Lung (tissue), 12 donors: ENCODE data around the gene SMIM5. TPM values are rescaled to one million over a fixed set of nuclear protein-coding genes. Genes with fewer than 3 reads are reported as not detected.

ENCODE experiments used
- ATAC-seq: fragments of 200-7000 bp; cut with Tn5 transposase; one replicate; pipeline ENCODE4 v1.9.1; 2020; ENCODE audit warnings: moderate number of reproducible peaks; ENCODE audit not compliant: insufficient read depth, low FRiP score
- DNase-seq, 3 donors: peaks; one replicate each; pipeline ENCODE4 v3.0.0-alpha.2; 2013 to 2017
- H3K27ac ChIP-seq, 2 donors: one replicate each; pipeline ENCODE4 v1.5.1; 2013; ENCODE audit warnings: mild to moderate bottlenecking in 2 of 2, moderate library complexity in 2 of 2, control low read depth in 1 of 2, inconsistent platforms in 1 of 2, low read depth in 1 of 2, low read length in 1 of 2
- H3K27me3 ChIP-seq, 3 donors: one replicate each; pipeline ENCODE4 v1.5.1; 2013; ENCODE audit warnings: low read length in 2 of 3; ENCODE audit not compliant: control insufficient read depth in 3 of 3, insufficient read depth in 3 of 3
- H3K36me3 ChIP-seq, 4 donors: one replicate each; pipeline ENCODE4 v1.5.1; 2013; ENCODE audit warnings: low read length in 4 of 4, mild to moderate bottlenecking in 1 of 4, moderate library complexity in 1 of 4; ENCODE audit not compliant: control insufficient read depth in 4 of 4, insufficient read depth in 4 of 4
- H3K4me1 ChIP-seq, 5 donors: one replicate each; pipeline ENCODE4 v1.5.1; 2013; ENCODE audit warnings: low read length in 5 of 5, mild to moderate bottlenecking in 2 of 5, moderate library complexity in 1 of 5; ENCODE audit not compliant: control insufficient read depth in 5 of 5, insufficient read depth in 5 of 5
- H3K4me3 ChIP-seq: one replicate; pipeline ENCODE4 v1.5.1; 2013; ENCODE audit warnings: mild to moderate bottlenecking, control low read depth, moderate library complexity
- H3K9ac ChIP-seq, 2 donors: one replicate each; pipeline ENCODE4 v1.5.1; 2013; ENCODE audit warnings: low read length in 2 of 2, control low read depth in 1 of 2; ENCODE audit not compliant: insufficient read depth in 1 of 2
- H3K9me3 ChIP-seq, 4 donors: one replicate each; pipeline ENCODE4 v1.5.1; 2013; ENCODE audit warnings: low read length in 3 of 4, mild to moderate bottlenecking in 1 of 4, moderate library complexity in 1 of 4; ENCODE audit not compliant: control insufficient read depth in 4 of 4, insufficient read depth in 3 of 4
- CTCF ChIP-seq: IDR thresholded peaks from 2 replicates; pipeline ENCODE4 v1.5.1; 2012; ENCODE audit warnings: mild to moderate bottlenecking; ENCODE audit errors: control extremely low read depth, extremely low read depth
- WGBS, 2 donors: extraction: QIAGEN DNeasy Blood & Tissue Kit; methylation state at CpG; one replicate each; pipeline ENCODE4 v1.1.7; 2013; 5-methylcytosine and 5-hydroxymethylcytosine counted together
- polyA plus RNA-seq, 2 donors: library from polyadenylated mRNA; stranded (reverse); fragments of 200-250 nt; gene quantifications; one replicate each; pipeline ENCODE4 v1.2.1, GENCODE V29; 2013
- total RNA-seq, 2 donors: library from RNA; depleted of rRNA in 1 of 2; stranded (reverse); fragments of >200 nt in 1 of 2; gene quantifications; one replicate each; pipeline ENCODE4 v1.2.1, GENCODE V29; 2014 to 2021
- donor health status: control.
- donor health status: control.
- donor health status: Bipolar disorder and iron deficiency.
- donor health status: healthy.
- donor health status: DM: yes; HTN: yes; CAD: no.

Gene SMIM5
- total and polyA plus RNA-seq, 4 donors: 2.2 to 7.5 (median 3.9) TPM

GRCh38 chr17:75611851-75612429, 21.3 kb upstream of the SMIM5 start:
- WGBS, 2 donors: 91 to 99% methylated on average over 20 of the region's 20 CpGs
- Histone ChIP-seq H3K27me3 (no peaks in the 10 kb centered on the region), H3K9ac (no peak overlapping the region), H3K9me3 (no peaks in the 10 kb centered on the region), H3K4me3 (no peak overlapping the region), H3K36me3 (peaks cover 0 to 56% (median 12%) of the 10 kb centered on the region in 4 donors), H3K4me1 (no peaks in the 10 kb centered on the region), H3K27ac (no peak overlapping the region)
- ATAC-seq: no peak
- no peak for DNase-seq
- TF ChIP-seq CTCF: no peak

- no peak overlapping the region for H3K27ac ChIP-seq
- peaks cover 0 to 66% (median 16%) of the 10 kb centered on the region in 4 donors for H3K36me3 ChIP-seq
- ATAC-seq: no peak
- no peak for DNase-seq
- no peaks in the 10 kb centered on the region for H3K9me3 ChIP-seq
- H3K9ac ChIP-seq: no peak overlapping the region
- H3K27me3 ChIP-seq: no peaks in the 10 kb centered on the region
- H3K4me3 ChIP-seq: no peak overlapping the region
- TF ChIP-seq CTCF: no peak
- WGBS, 2 donors: 90 to 92% methylated on average over 27 of the region's 27 CpGs
- H3K4me1 ChIP-seq: no peaks in the 10 kb centered on the region
Observed at GRCh38 chr17:75612906-75613626, 20.2 kb upstream of the SMIM5 start.

GRCh38 chr17:75614006-75614405, 19.2 kb upstream of the SMIM5 start:
- DNase-seq (no peak), ATAC-seq (no peak)
- H3K36me3 ChIP-seq: peaks cover 0 to 73% (median 20%) of the 10 kb centered on the region in 4 donors
- no peaks in the 10 kb centered on the region for H3K9me3 ChIP-seq
- H3K27ac ChIP-seq: no peak overlapping the region
- H3K4me3 ChIP-seq: no peak overlapping the region
- H3K4me1 ChIP-seq: no peaks in the 10 kb centered on the region
- TF ChIP-seq CTCF: no peak
- WGBS, 2 donors: 91 to 99% methylated on average over 11 to 12 of the region's 12 CpGs
- no peaks in the 10 kb centered on the region for H3K27me3 ChIP-seq
- H3K9ac ChIP-seq: no peak overlapping the region
